ENCODE results near the gene TMEM245.

The TMEM245 gene

DNA sequence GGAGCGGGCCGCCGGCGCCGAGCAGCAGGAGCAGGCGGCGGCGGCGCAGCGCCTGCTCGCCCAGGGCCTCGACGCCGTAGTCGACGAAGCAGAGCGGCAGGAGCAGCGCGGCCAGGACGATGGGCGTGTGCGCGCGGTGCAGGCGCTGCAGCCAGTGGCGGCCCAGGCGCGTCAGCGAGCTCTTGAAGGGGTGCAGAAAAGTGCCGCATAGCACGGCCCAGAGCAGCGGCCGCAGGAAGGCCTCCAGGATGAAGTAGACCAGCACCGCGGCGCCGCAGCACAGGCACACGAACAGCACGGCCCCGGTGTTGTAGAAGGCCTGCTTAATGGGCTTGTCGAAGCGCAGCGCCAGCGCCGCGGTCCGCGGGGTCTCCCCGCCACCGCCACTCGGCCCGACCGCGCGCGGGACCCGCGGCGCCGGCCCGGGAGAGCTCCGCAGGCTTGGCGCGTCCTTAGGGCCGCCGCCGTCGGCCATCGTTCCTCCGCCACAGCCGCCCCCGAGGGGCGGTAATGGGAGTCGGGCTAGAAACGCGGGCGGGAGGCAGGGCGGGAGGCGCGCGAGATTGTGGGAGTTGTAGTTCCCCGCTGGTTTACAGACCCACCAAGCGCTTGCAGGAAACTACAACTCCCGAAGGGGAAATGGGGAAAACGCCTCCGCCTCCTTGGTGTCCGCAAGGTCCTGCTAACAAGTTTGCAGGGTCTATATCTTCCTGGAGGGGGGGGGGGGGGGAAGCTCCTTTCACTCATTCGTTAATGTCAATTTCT, at the start of gene TMEM245:
TMEM245 (minus strand) TSS at position 509 of the 765 bp plus-strand sequence; CDS start at position 475, 34 bp downstream.
- TF ChIP-seq Cebpa-rat (IDR thresholded peaks at IDR 0.05), result no peak
- peak within 1 kb of the TSS; percentile 96 for H3K4me3 ChIP-seq
- H4K20me1 ChIP-seq, result peaks cover 51% of the 10 kb centered on the region
- H3K9me3 ChIP-seq, result no peaks in the 10 kb centered on the region
- peaks cover 11% of the 10 kb centered on the region; the same call in 1 of the 2 replicates for H3K36me3 ChIP-seq
- H3K27me3 ChIP-seq, result no peaks in the 10 kb centered on the region
- peak within 1 kb of the TSS; percentile 93 for H3K27ac ChIP-seq
- peak within 1 kb of the TSS; percentile 81 for H3K4me2 ChIP-seq
- peaks cover 76% of the 10 kb centered on the region for H3K4me1 ChIP-seq
- H3K9ac ChIP-seq, result peak within 1 kb of the TSS; percentile 95

DNA sequence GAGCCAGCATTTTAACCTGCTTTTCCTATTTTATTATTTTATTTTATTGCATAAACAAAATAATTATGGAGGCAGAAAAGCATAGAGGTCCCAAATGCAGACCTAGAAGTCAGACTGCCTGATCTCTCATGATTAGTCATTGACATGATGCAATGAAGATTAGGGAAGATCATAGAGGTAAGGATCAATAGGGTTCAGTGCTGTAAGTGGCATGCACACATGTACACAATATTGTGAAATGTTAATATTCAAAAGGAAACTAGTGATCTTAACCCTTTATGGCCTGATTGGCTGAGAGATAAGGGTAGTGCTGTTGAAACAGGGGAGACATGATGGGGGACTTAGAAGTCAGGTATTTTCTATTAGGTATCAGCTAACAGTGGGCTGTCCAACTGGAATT, 48.4 kb upstream of the TMEM245 start:
- no peak for TF ChIP-seq Cebpa-rat (IDR thresholded peaks at IDR 0.05)

DNA sequence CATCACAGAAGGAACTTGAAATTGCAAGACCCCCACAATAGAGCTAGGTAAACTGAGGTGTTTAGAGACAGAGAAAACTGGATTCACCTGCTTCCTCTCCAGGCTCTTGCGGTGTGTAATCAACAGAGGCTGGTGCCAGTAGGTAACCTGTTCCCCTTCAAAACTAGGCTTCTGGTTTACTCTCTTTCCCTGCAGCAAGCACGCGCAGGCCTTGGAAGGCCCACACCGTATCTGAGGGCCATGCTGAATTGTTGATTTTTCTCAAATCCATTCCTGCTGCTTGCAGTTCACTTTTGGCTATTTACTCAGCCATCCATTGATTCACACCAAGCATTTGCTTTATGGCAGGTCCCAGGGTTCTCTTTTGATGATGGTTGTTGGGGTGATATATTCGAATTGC, 48.0 kb upstream of the TMEM245 start:
- no peaks in the 10 kb centered on the region for H3K27me3 ChIP-seq
- TF ChIP-seq Cebpa-rat (IDR thresholded peaks at IDR 0.05), result no peak
- H3K4me2 ChIP-seq, result no peak overlapping the region

More for the DNA sequence above, 48.4 kb upstream of the TMEM245 start:
- no peaks in the 10 kb centered on the region for H3K27me3 ChIP-seq
- no peak overlapping the region for H3K4me2 ChIP-seq
- H4K20me1 ChIP-seq, result no peaks in the 10 kb centered on the region
- no peak overlapping the region for H3K27ac ChIP-seq
- H3K36me3 ChIP-seq, result no peaks in the 10 kb centered on the region
- H3K4me1 ChIP-seq, result peaks cover 18% of the 10 kb centered on the region
- no peak overlapping the region for H3K9ac ChIP-seq
- H3K9me3 ChIP-seq, result 0 out of 2 replicates have a peak, but pooled peaks cover 19% of the 10 kb centered on the region
- H3K4me3 ChIP-seq, result no peak overlapping the region

DNA sequence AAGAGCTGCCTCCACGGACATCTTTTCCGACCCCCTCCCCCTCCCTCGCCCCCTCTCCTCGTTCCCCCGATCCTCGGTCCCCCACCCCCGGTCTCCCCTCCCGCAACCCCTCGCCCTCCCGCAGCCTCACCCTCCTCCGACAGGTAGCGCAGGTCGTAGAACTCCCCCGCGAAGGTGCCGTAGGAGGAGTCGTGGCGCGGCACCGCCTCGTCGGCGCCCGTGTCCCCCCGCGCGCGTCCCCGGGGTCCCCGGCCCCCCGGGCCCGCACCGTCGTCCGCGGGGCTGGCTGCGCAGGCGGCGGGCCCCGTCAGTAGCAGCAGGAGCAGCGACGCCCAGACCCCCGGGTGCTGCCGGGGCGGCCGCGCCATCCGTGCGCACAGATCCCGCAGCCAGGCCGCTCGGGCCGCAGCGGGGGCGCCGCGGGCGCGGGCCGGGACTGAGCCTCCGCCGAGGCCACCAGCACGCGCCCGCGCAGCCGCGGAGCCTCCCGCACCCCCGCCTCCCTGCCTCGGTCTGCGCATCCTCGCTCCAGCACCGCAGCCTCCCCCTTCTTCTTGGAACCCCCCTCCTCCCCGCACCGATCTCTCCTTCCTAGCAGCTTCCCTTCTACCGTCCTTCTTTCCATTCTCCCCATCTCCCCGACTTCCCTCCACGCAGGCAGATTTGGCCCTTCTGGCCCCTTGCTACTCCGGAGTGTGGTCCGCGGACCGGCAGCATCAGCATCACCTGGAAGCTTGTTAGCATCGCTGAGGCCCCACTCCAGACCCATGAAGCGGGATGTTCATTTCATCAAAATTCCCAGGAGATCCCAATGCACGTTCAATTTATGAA, 47.2 kb upstream of the TMEM245 start, which contains the start of gene FRRS1L:
FRRS1L (minus strand) TSS at position 479 of the 831 bp plus-strand sequence; CDS start at position 368, 111 bp downstream.
- Histone ChIP-seq H3K27ac (no peak within 1 kb of the TSS), H3K9ac (no peak within 1 kb of the TSS), H3K36me3 (no peaks in the 10 kb centered on the region), H3K4me3 (no peak within 1 kb of the TSS), H3K4me1 (peaks cover 16% of the 10 kb centered on the region), H3K9me3 (0 out of 2 replicates have a peak, but pooled peaks cover 19% of the 10 kb centered on the region), H3K4me2 (no peak within 1 kb of the TSS), H3K27me3 (no peaks in the 10 kb centered on the region), H4K20me1 (no peaks in the 10 kb centered on the region)
- no peak for TF ChIP-seq Cebpa-rat (IDR thresholded peaks at IDR 0.05)

More for the DNA sequence above, 48.0 kb upstream of the TMEM245 start:
- H4K20me1 ChIP-seq, result no peaks in the 10 kb centered on the region
- no peak overlapping the region for H3K27ac ChIP-seq
- 0 out of 2 replicates have a peak, but pooled peaks cover 19% of the 10 kb centered on the region for H3K9me3 ChIP-seq
- H3K9ac ChIP-seq, result no peak overlapping the region
- no peaks in the 10 kb centered on the region for H3K36me3 ChIP-seq
- no peak overlapping the region for H3K4me3 ChIP-seq
- peaks cover 18% of the 10 kb centered on the region for H3K4me1 ChIP-seq

DNA sequence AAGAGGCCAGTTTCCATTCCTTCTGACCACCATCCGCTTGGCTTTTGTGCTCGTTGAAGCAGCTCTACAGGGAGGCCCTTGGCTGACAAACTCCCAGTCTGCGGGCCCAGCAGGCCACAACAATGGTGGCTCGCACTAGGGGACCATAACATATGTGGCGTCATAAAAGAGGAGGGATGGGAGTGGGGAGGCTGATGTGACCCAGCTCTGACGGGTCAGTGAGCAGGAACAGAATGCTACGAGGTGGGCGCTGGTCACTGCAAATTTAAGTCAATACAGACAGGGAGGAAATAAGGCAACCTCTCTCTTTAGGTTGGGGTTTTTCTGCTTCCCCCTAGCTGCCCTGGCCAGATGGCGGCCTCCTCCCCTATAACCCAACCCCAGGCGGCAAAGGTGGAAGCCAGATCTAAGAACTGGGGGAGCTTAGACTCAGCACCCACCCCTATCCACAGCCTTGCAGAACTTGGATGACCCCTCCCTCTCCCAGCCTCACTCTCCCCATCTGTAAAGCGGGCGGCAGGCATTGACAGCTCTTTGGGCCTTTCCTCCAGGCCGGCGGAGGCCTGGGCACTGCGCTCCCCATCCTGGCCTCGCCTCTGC, 46.5 kb upstream of the TMEM245 start:
- no peak for TF ChIP-seq Cebpa-rat (IDR thresholded peaks at IDR 0.05)
- no peaks in the 10 kb centered on the region for H3K27me3 ChIP-seq
- H3K9me3 ChIP-seq, result 0 out of 2 replicates have a peak, but pooled peaks cover 19% of the 10 kb centered on the region
- peaks cover 19% of the 10 kb centered on the region for H3K4me1 ChIP-seq
- H3K27ac ChIP-seq, result no peak overlapping the region
- H4K20me1 ChIP-seq, result no peaks in the 10 kb centered on the region
- no peak overlapping the region for H3K9ac ChIP-seq
- H3K4me2 ChIP-seq, result no peak overlapping the region
- no peaks in the 10 kb centered on the region for H3K36me3 ChIP-seq
- no peak overlapping the region for H3K4me3 ChIP-seq

DNA sequence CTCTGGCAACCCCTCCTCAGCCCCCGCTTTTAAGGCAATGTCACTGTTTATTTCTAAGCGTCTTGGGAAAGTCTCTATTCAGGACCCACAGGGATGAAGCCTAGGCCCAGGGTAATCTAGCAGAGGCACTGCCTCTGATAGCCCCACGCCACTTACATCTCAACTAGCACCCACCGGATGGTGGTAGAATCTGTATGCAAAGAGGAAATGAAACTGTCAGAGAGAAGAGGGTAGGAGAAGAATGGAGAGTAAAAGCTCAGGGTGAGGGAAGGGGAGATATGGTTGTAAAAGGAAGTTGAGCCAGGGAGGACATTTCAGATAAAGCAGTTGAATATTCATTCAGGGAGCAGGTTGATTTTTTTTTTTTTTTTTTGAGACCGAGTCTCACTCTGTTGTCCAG, 44.3 kb upstream of the TMEM245 start:
- Histone ChIP-seq H3K27ac (no peak overlapping the region), H3K4me2 (peak overlapping the region; percentile 17; the same call in 1 of the 2 replicates), H3K9ac (no peak overlapping the region), H3K4me1 (peaks cover 31% of the 10 kb centered on the region), H4K20me1 (no peaks in the 10 kb centered on the region), H3K27me3 (no peaks in the 10 kb centered on the region), H3K9me3 (0 out of 2 replicates have a peak, but pooled peaks cover 19% of the 10 kb centered on the region), H3K4me3 (no peak overlapping the region), H3K36me3 (no peaks in the 10 kb centered on the region)
- TF ChIP-seq Cebpa-rat (IDR thresholded peaks at IDR 0.05), result no peak

DNA sequence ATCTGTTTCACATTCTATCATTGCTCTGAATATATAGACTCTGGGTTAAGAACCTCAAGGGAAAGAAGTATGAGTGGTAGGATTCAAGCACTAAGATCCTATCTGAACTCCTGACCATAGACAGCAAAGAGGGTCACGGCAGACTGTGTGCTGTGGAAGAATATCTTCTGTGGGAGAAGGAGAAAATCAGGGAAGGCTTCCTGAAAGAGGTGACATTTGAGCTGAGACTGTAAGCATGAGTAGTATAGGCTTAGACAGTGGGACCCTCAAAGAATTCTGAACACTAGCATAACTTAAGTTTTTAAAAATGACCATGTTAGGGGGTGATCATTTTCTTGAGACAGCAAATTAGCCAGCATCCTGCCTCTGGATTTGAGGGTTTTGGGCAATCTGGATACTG, 43.4 kb upstream of the TMEM245 start:
- H3K4me3 ChIP-seq, result no peak overlapping the region
- H3K4me1 ChIP-seq, result peaks cover 31% of the 10 kb centered on the region
- H3K9me3 ChIP-seq, result 0 out of 2 replicates have a peak, but pooled peaks cover 19% of the 10 kb centered on the region
- no peak overlapping the region for H3K4me2 ChIP-seq
- H4K20me1 ChIP-seq, result no peaks in the 10 kb centered on the region
- H3K9ac ChIP-seq, result no peak overlapping the region
- no peak for TF ChIP-seq Cebpa-rat (IDR thresholded peaks at IDR 0.05)
- no peaks in the 10 kb centered on the region for H3K36me3 ChIP-seq
- H3K27ac ChIP-seq, result no peak overlapping the region
- no peaks in the 10 kb centered on the region for H3K27me3 ChIP-seq

DNA sequence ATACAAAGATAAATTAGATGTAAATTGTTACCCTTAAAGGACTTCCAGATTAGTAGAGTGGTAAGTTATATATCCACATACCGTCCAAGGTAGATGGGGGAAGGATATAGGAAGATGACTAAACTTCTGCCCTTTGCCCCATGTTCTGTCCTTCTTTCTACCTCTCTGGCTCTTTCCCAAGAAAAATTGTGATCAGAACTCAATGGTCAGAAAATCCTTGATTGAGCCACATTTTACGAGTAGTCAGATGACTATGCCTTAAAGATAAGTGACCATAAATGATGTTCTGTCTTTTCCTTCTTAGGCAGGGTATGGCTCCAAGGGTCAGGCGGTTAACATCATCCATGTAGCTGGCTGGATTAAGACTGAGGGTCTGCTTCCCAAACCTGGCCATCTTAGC, 42.9 kb upstream of the TMEM245 start:
- H3K27me3 ChIP-seq, result no peaks in the 10 kb centered on the region
- no peaks in the 10 kb centered on the region for H3K36me3 ChIP-seq
- H3K27ac ChIP-seq, result no peak overlapping the region
- peaks cover 31% of the 10 kb centered on the region for H3K4me1 ChIP-seq
- no peak for TF ChIP-seq Cebpa-rat (IDR thresholded peaks at IDR 0.05)
- no peak overlapping the region for H3K4me2 ChIP-seq
- H3K9ac ChIP-seq, result no peak overlapping the region
- H3K4me3 ChIP-seq, result no peak overlapping the region
- H4K20me1 ChIP-seq, result no peaks in the 10 kb centered on the region
- H3K9me3 ChIP-seq, result 0 out of 2 replicates have a peak, but pooled peaks cover 19% of the 10 kb centered on the region

DNA sequence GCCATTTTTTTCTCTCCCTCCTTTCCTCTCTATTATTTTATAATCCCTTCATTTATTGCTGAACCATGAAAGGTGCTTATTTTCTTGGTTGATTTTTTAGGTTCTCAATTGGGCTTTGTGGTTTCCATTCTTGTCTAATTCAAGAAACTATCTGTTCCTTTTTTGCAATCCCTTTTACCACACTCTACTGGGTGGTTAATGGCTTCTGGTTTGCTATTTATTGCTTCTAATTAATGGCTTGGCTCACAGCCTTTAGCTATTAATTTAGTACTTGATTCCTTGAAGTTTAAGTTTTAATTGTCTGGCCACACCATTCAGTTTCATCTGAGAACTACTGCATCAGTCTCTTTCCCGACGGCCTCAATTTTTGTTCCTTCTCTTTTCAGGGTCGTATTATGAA, 41.7 kb upstream of the TMEM245 start:
- H3K9me3 ChIP-seq, result 0 out of 2 replicates have a peak, but pooled peaks cover 9% of the 10 kb centered on the region
- H3K4me1 ChIP-seq, result peaks cover 34% of the 10 kb centered on the region
- H3K36me3 ChIP-seq, result no peaks in the 10 kb centered on the region
- no peaks in the 10 kb centered on the region for H4K20me1 ChIP-seq
- no peak for TF ChIP-seq Cebpa-rat (IDR thresholded peaks at IDR 0.05)
- no peak overlapping the region for H3K9ac ChIP-seq
- H3K27me3 ChIP-seq, result no peaks in the 10 kb centered on the region
- no peak overlapping the region for H3K27ac ChIP-seq
- H3K4me3 ChIP-seq, result no peak overlapping the region
- H3K4me2 ChIP-seq, result peak overlapping the region; percentile 49
